Fibroblast of lung (primary cell): ENCODE data around the gene SYT4. TPM values are rescaled to one million over a fixed set of nuclear protein-coding genes. Genes with fewer than 3 reads are reported as not detected.

Experiments
- DNase-seq, 2 donors: peaks; one replicate each; pipeline versions ENCODE4 v3.0.0 to v3.0.0-alpha.2; 2010; ENCODE audit warnings: low read depth in 2 of 2
- H2AFZ ChIP-seq: 2 replicates; pipeline ENCODE4 v1.5.1; 2012; ENCODE audit warnings: low read length, control low read depth, inconsistent platforms
- H3K27ac ChIP-seq: 2 replicates; pipeline ENCODE4 v1.5.1; 2011; ENCODE audit warnings: low read length, control low read depth; ENCODE audit not compliant: insufficient read depth
- H3K27me3 ChIP-seq: 2 replicates; pipeline ENCODE4 v1.5.1; 2011; ENCODE audit warnings: mild to moderate bottlenecking, low read length; ENCODE audit not compliant: control insufficient read depth, insufficient read depth
- H3K36me3 ChIP-seq: 2 replicates; pipeline ENCODE4 v1.5.1; 2011; ENCODE audit warnings: low read length; ENCODE audit not compliant: control insufficient read depth, insufficient read depth
- H3K4me1 ChIP-seq: 2 replicates; pipeline ENCODE4 v1.5.1; 2011; ENCODE audit warnings: low read length; ENCODE audit not compliant: control insufficient read depth, insufficient read depth; ENCODE audit errors: extremely low read depth
- H3K4me2 ChIP-seq: 2 replicates; pipeline ENCODE4 v1.5.1; 2011; ENCODE audit warnings: low read length, control low read depth; ENCODE audit not compliant: insufficient read depth; ENCODE audit errors: extremely low read depth
- H3K4me3 ChIP-seq, 4 experiments: fragments of 200-600 bp in 1 of 4; sonication (generic) in 1 of 4; replicated peaks in 1 of 4; 2 replicates each; pipeline ENCODE4 v1.5.1; 2011 to 2016; ENCODE audit warnings: low read length in 4 of 4, low read depth in 3 of 4, mild to moderate bottlenecking in 3 of 4, control low read depth in 2 of 4, inconsistent platforms in 1 of 4, mixed read lengths in 1 of 4; ENCODE audit not compliant: insufficient read depth in 1 of 4; ENCODE audit errors: control extremely low read depth in 1 of 4
- H3K79me2 ChIP-seq: 2 replicates; pipeline ENCODE4 v1.5.1; 2012; ENCODE audit warnings: mild to moderate bottlenecking, low read length, inconsistent platforms; ENCODE audit not compliant: control insufficient read depth, insufficient read depth
- H3K9ac ChIP-seq: 2 replicates; pipeline ENCODE4 v1.5.1; 2011; ENCODE audit warnings: mild to moderate bottlenecking, low read length, control low read depth; ENCODE audit not compliant: insufficient read depth
- H3K9me3 ChIP-seq: 2 replicates; pipeline ENCODE4 v1.5.1; 2012; ENCODE audit warnings: low read depth, low read length; ENCODE audit not compliant: control insufficient read depth, insufficient read depth
- H4K20me1 ChIP-seq: 2 replicates; pipeline ENCODE4 v1.5.1; 2011; ENCODE audit warnings: low read length; ENCODE audit not compliant: control insufficient read depth, insufficient read depth; ENCODE audit errors: extremely low read depth
- EZH2 ChIP-seq: IDR thresholded peaks from 2 replicates; pipeline ENCODE4 v1.5.1; 2012; ENCODE audit warnings: low read length, control low read depth, mild to moderate bottlenecking; ENCODE audit errors: missing control alignments
- polyA plus RNA-seq, 2 donors: library from polyadenylated mRNA; depleted of rRNA in 1 of 2; stranded (reverse) in 1 of 2; unstranded in 1 of 2; fragments of >200 nt; gene quantifications; 2 replicates each; pipeline ENCODE4 v1.2.1, GENCODE V29; 2011 to 2012; ENCODE audit warnings: missing spikeins in 1 of 2
- total RNA-seq: library from RNA; depleted of rRNA; stranded (reverse); fragments of >200 nt; gene quantifications from 2 replicates; pipeline ENCODE4 v1.2.1, GENCODE V29; 2014
- TF ChIP-seq, protein P1 (sequence below), 2 donors: IDR thresholded peaks in 1 of 2; conservative IDR thresholded peaks in 1 of 2; 1 replicate in 1 of 2; 2 replicates in 1 of 2; pipeline ENCODE4 v1.5.1; 2011 to 2012; ENCODE audit warnings: low read length in 2 of 2, control low read depth in 1 of 2, inconsistent platforms in 1 of 2, low read depth in 1 of 2, mild to moderate bottlenecking in 1 of 2

The SYT4 gene
- total and polyA plus RNA-seq, 2 donors (not counting 1 experiment from before 2014, with no cell fraction given), result not detected

DNA sequence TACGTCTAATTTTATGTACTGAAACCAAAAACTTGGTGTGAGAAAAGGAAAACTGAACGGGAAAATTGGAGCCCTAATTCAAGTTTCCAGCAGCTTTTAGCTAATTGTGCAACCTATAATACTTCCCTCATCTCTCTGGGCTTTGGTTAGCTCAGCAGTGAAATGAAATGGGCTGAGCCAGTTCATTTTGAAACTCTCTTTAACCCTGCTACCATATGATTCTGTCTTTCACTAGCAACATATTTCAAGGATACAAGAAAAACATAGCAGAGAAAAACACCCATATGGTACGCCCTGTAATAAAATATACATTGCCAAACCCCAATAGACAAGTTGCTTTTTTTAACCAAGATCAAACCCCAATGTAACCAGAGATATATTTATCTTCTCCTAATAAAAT lies 799 bp downstream of the SYT4 start:
- no peaks in the 10 kb centered on the region for H3K4me1 ChIP-seq
- no peaks in the 10 kb centered on the region for H3K9me3 ChIP-seq
- H3K79me2 ChIP-seq, result no peaks in the 10 kb centered on the region
- H4K20me1 ChIP-seq, result no peaks in the 10 kb centered on the region
- no peak overlapping the region for H3K27ac ChIP-seq
- no peak overlapping the region for H3K4me2 ChIP-seq
- no peak overlapping the region for H3K9ac ChIP-seq
- TF ChIP-seq EZH2, result no peak
- TF ChIP-seq, protein P1, sequence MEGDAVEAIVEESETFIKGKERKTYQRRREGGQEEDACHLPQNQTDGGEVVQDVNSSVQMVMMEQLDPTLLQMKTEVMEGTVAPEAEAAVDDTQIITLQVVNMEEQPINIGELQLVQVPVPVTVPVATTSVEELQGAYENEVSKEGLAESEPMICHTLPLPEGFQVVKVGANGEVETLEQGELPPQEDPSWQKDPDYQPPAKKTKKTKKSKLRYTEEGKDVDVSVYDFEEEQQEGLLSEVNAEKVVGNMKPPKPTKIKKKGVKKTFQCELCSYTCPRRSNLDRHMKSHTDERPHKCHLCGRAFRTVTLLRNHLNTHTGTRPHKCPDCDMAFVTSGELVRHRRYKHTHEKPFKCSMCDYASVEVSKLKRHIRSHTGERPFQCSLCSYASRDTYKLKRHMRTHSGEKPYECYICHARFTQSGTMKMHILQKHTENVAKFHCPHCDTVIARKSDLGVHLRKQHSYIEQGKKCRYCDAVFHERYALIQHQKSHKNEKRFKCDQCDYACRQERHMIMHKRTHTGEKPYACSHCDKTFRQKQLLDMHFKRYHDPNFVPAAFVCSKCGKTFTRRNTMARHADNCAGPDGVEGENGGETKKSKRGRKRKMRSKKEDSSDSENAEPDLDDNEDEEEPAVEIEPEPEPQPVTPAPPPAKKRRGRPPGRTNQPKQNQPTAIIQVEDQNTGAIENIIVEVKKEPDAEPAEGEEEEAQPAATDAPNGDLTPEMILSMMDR (conservative IDR thresholded peaks at IDR 0.05 in 1 of 2, IDR thresholded peaks at IDR 0.05 in 1 of 2; ENCODE audit: low read depth in 1 of 2, low read length in 2 of 2), result no peak
- no peak overlapping the region for H2AFZ ChIP-seq
- DNase-seq, result no peak
- H3K4me3 ChIP-seq, result no peak overlapping the region
- H3K36me3 ChIP-seq, result no peaks in the 10 kb centered on the region
- H3K27me3 ChIP-seq, result no peaks in the 10 kb centered on the region

DNA sequence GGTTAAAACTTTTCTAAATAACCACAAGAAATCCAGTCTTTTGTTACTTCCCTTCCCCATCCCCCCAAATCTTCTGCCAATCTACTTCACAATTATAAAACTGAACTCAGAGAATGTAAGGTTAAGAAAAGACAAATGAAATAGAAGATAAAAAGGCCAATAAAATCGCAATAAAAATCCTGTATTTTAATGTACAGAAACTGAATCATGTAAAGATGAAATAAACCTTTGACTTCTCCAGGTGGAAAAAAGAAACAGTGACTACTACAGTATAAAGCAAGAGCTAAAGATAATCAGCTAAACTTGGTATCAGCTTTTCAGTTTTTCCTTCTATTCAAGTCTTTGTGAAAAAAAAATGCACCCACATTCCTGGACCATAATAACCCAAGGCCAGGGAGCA lies 1.7 kb downstream of the SYT4 start:
- no peaks in the 10 kb centered on the region for H3K36me3 ChIP-seq
- TF ChIP-seq, protein P1 (conservative IDR thresholded peaks at IDR 0.05 in 1 of 2, IDR thresholded peaks at IDR 0.05 in 1 of 2; ENCODE audit: low read depth in 1 of 2, low read length in 2 of 2), result no peak
- no peak for TF ChIP-seq EZH2
- no peaks in the 10 kb centered on the region for H3K27me3 ChIP-seq
- H2AFZ ChIP-seq, result no peak overlapping the region
- H3K4me2 ChIP-seq, result no peak overlapping the region
- no peaks in the 10 kb centered on the region for H3K4me1 ChIP-seq
- no peaks in the 10 kb centered on the region for H3K79me2 ChIP-seq
- no peak overlapping the region for H3K4me3 ChIP-seq
- no peak for DNase-seq
- no peak overlapping the region for H3K27ac ChIP-seq
- H4K20me1 ChIP-seq, result no peaks in the 10 kb centered on the region
- no peaks in the 10 kb centered on the region for H3K9me3 ChIP-seq
- no peak overlapping the region for H3K9ac ChIP-seq

DNA sequence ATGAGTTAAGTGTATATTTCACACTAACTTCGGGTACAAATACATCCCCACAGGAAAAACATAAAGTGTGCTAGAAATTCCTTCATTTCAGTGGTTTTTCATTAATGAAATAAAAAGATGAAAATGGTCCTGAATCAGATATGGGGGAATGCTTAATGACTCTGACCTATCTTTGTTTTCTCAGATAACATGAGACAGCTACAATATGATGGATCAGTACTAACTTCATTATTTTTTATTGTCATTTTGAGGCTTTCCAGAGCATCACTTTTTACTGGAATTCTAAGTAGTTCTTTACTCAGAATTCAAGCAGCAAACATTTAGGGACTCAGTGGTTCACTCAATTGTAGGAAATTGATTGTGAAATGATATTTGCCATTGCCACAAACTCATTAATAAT lies 2.8 kb downstream of the SYT4 start:
- Histone ChIP-seq H3K9ac (no peak overlapping the region), H3K4me2 (no peak overlapping the region), H3K27ac (no peak overlapping the region), H3K4me3 (no peak overlapping the region), H2AFZ (no peak overlapping the region), H3K4me1 (no peaks in the 10 kb centered on the region), H3K9me3 (no peaks in the 10 kb centered on the region), H3K27me3 (no peaks in the 10 kb centered on the region), H4K20me1 (no peaks in the 10 kb centered on the region), H3K79me2 (no peaks in the 10 kb centered on the region), H3K36me3 (no peaks in the 10 kb centered on the region)
- DNase-seq, result no peak
- TF ChIP-seq EZH2, result no peak
- TF ChIP-seq, protein P1 (conservative IDR thresholded peaks at IDR 0.05 in 1 of 2, IDR thresholded peaks at IDR 0.05 in 1 of 2; ENCODE audit: low read depth in 1 of 2, low read length in 2 of 2), result no peak
